Fibroblast of the conjunctiva (primary cell): ENCODE results near the gene MARK1.
"Not testable (repeated sequence)": the region's sequence is repeated elsewhere in the genome, so short reads cannot be mapped to it uniquely, and the experiment has no call there.

Source experiments
- DNase-seq: peaks from one replicate; pipeline ENCODE4 v3.0.0-alpha.2; 2010; ENCODE audit warnings: low read depth

Gene MARK1

DNA sequence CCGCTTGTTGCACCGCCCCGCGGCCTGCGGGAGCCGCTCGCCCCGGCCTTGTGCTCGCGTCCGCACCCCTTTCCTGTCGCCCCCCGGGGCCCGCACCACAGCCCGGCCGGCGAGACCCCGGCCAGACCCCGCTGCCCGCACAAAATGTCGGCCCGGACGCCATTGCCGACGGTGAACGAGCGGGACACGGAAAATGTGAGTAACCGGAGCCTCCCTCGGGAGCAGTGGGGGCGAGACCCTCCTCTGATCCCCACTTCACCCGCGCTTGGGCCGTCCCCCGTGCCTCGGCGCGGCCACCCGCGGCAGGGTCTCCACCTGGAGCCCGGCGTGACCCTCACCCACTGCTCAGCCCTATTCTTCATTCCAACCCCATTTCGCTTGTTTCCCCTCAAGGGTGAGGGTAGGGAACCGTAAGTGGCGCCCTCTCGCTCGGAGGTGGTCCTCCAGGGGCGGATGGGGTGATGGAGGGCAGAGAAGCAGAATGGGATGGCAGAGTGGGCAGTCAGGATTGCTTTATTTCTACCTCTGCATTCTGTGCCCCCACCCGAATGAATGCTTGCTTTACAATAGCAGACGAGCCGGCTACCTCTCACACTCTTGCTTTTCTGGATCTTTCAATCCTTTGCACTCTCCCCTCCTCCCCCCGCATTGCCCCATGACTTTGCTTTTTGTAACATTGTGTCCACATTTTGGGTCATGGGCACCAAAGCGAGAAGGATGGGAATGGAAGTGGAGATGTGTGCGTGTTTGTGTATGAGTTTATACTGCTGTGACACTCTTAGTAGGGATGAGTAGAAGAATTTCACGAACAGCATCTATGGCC, 954 bp downstream of the MARK1 start:
- no peak for DNase-seq

DNA sequence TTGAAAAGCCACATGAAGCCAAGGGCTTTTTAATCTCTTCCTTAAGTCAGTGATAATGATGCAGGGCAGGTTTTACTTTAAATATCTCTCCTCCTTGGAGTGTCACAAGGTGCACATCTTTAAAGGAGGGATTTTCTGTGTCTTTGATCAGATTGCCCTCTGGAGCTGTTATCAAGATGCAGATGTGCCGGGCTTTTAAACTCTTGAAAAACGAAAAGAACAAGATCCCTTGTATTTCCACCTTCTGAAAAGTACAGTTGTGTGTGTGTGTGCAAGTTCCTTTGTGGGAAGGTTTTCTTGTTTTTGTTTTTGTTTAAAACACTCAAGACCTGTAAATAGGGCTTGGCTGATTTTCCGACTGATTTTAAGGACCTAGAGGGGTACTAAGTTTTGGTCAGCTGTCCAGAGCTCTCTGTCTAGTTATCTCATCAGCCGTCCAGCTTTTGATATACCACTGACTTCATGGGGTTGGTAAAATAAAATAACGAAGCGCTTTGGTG, 1.6 kb downstream of the MARK1 start:
- no peak for DNase-seq

DNA sequence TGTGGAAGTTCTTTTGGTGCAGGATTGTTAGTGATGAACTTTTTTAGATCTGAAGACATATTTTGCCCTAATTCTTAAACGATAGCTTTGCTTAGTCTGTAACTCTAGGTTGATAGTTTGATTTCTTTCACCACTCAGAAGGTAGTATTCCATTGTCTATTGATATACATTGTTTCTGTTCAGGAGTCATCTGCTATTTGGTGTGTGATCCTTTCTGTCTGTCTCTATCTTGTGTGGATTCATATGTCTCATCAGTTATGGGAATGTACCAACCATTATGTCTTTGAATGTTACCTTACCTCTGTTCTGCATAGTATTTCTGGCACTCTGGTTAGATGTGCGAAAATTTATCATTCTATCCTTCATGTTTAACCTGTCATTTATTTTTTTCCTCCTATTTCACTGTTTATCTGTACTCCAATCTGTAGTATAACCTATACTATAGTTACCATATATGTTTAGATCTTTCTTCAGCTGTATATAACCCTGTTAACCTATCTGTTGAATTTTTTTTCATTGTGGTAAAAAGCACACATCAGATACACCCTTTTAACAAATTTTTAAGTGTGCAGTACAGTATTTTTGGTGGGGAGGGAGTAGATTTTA, 5.7 kb downstream of the MARK1 start:
- no peak for DNase-seq

DNA sequence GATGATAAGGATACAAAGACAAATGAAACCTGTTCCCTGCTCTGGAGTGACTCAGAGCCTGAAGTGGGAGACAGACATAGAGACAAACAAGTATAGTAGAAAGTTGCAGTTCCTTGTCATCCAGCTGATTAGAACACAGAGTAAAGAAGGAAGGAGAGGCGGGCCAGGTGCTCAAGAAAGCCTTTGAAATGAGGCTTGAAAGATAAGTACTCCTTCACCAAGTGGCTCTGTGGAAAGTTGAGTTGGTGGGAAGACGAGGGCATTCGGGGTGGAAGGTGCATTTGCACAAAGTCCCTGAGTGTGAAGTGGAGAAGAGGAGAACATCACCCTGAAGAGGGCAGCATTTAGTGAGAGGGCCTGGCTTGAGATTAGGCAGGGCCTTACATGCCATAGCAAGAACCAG, 17.0 kb downstream of the MARK1 start:
- DNase-seq: no peak

DNA sequence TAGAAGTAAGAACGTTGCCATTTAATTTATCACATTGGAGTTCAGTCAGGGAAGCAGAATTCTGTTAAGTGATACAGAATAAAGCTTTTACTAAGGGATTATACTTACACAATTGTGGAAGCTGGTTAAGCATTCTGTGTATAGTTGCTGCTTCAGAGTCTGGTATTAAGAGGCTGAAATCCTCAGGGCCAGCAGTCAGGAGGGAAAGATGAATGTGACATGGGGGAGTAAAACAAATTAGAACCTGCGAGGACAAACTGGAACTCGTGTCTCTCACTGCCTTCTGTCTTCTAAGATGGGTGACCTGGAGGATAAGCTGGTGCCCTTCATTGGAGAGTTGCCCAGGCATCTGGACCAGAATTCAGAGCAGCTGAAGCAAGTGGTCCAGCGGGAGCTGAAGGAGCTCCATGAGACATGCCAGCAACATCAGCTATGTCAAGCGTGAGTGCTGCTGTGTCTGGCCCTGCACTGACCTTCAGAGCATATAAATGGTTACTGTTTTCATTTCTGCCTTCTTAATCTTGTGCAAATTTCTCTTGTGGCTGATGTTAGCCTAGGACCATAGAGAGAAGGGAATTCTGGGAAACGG, 23.0 kb downstream of the MARK1 start:
- DNase-seq: no peak

GRCh38 chr1:220551718-220552117, 23.8 kb downstream of the MARK1 start:
- no peak for DNase-seq

DNA sequence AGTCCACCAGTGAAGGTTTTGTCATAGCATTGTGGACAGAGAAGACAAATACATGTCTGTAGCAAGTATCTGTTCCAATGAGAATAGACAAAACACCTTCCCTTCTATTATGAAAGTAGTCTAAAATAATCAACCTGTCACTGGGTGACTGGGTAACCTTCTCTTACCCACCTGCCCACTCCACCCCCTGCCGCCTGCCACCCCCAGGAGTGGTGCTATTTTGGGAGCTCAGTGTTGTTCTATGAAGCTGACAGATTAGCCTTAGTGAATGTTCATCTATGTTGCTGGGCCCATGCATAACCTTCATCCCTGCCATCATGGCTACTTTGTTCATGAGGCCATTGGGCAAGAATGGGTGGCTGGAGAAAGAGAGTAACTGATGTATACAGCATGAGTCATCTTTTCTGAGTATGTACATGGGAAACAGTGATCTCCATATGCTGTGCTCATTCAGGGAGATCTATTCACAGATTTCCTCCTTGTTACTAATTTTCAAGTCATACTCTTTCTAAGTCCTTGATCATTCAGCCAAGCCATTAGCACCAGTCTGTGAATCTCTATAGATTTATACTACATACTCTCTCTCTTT, 24.8 kb downstream of the MARK1 start:
- DNase-seq: no peak

DNA sequence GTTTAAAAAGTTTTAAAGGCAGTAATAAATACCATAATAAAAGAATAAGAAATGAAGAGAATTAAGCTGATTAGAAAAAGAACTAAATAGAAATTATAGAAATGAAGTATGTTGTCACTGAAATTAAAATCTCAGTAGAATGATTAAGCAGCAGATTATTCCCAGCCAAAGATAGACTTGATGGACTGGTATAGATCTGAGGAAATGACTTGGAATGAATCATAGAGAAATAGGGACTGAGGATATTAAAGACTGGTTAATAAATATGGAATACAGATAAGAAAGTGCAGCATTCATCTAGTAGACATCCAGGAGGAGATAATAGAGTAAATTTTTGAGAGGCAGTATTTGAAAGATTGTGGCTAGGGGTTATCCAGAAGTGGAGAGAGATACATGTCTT, 28.7 kb downstream of the MARK1 start:
- no peak for DNase-seq

GRCh38 chr1:220563564-220563963, 35.6 kb downstream of the MARK1 start:
- DNase-seq: no peak

GRCh38 chr1:220564216-220564615, 36.3 kb downstream of the MARK1 start:
- DNase-seq: no peak

DNA sequence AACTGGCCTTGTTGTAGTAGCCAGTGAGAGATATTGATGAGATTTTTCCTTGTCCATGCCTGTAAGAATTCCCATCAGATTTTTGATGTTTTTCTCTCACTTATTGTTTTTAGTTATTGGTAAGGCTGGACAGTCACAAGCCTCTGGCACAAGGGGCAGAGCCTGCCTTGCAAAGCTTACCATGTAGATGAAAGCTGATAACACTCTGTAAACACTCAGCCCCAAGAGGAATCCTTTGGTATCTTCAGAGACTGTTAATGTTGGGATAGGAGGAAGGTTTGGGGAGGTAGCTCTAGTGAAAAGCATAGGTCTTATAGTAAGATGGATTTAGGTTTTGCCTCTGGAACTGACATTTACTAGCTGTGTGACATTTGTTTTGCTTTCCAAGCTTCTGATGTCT, 37.7 kb downstream of the MARK1 start:
- no peak for DNase-seq

DNA sequence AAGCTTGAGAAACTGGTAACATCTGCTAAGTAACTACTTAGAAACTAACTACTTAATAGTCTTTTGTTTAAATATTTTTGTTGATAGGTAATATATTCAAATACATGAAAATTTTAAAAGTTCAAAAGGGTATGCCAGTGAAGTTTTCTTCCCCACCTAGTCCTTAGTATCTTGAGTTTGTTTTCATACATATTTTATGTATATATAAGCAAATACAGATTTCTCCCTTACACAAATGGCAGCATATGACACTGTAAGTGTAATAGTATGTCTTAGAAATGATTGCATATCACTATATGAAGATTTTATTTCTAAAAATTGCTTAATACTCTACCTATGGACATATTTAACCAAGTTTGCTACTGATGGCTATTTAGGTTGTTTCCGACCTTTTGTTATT, 38.9 kb downstream of the MARK1 start:
- no peak for DNase-seq

GRCh38 chr1:220572416-220572815, 44.5 kb downstream of the MARK1 start:
- DNase-seq: no peak

DNA sequence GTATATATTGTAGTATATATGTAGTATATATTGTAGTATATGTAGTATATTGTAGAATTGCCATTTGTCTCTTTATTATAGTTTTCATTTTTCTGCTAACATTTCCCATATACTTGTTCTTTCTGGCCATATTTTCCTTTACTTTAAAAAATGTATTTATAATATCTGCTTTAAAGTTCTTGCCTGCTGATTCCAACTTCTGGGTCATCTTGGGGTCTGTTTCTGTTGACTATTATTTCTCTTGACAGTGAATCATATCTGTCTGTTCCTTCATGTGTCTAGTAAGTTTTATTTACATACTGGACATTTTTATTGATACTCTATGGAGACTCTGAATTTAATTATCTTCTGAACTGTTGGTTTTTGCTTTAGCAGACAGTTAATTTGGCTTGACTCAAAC, 45.9 kb downstream of the MARK1 start:
- no peak for DNase-seq

DNA sequence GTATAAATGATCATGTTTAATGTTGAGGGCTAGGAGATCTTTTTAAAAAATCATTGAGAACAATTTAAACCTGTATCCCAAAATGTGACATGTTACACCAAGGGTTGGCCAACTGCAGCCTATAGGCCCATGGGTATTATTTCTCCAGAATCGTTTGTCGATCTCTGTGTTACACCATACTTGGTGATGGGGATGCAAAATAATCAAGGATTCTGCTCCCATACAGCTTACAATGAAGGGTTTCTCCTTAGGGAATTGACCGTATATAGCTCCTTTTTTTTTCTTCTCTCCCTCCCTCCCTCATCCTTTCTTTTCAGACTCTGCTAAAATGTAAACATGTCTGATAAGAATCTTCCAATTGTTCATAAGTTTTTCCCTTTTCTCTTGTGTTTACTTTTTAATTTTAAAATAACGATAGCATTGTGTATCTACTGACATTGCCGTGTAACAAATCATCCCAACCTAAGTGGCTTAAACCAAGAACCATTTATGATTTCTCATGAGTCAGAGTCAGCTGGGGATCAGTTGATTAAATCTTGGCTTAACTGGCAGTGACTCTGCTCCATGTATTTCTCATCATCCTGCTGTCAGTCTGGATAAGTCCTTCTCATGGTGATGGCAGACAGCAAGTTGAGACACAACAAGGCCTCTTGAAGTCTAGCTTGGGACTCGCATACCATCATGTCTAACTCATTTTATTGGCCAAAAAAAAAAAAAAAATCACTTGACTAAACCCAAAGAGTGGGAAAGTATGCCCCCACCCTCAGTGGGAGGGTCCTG, 48.0 kb downstream of the MARK1 start:
- DNase-seq: no peak

DNA sequence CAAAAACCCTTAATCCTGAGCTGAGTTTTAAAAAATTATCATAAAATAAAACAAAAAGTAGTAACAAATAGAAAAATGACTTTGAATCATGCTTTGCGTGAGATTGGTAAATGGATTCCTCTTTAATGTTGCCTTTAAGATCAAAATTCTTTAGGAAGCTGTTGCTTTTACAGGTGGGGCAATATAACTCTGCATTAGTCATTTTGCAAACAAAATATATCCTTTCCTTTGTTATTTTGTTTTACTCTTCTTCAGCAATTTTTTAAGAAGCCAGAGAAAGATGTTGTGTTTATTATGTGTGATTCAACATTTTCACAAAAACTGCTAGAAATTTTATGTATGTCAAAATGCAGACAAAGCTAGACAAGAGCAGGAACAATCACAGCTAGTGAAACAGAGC, 50.0 kb downstream of the MARK1 start:
- DNase-seq: no peak

- no peak for DNase-seq
Observed at GRCh38 chr1:220579317-220579716, 51.4 kb downstream of the MARK1 start.

GRCh38 chr1:220592714-220593113, 64.8 kb downstream of the MARK1 start:
- no peak for DNase-seq

DNA sequence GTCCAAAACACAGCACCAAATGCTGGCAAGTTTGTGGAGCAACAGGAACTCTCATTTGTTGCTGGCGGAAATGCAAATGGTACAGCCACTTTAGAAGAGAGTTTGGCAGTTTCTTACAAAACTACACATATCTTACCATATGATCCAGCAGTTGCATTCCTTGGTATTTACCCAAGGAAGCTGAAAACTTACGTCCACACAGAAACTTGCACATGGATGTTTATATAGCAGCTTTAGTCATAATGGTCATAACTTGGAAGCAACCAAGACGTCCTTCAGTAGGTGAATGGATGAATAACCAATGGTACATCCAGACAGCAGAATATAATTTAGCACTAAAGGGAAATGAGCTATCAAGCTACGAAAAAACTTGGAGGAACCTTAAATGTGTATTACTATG, 66.4 kb downstream of the MARK1 start:
- no peak for DNase-seq

GRCh38 chr1:220595179-220595578, 67.2 kb downstream of the MARK1 start:
- DNase-seq: no peak

- DNase-seq: no peak
Observed at GRCh38 chr1:220604926-220605325, 77.0 kb downstream of the MARK1 start.

- not testable (repeated sequence) for DNase-seq
Observed at GRCh38 chr1:220605651-220606050, 77.7 kb downstream of the MARK1 start.
